Retinal pigment epithelial cell (primary cell): ENCODE measurements around the gene ESRP2.
A peak's percentile ranks its signal among the peaks of the same experiment; 100 is the strongest.

Experiments used
- DNase-seq: peaks from one replicate; pipeline ENCODE4 v3.0.0-alpha.2; 2010; ENCODE audit warnings: low read depth
- H3K4me3 ChIP-seq: 2 replicates; pipeline ENCODE4 v1.5.1; 2011; ENCODE audit warnings: mild to moderate bottlenecking, low read length, control low read depth, moderate library complexity
- CTCF ChIP-seq: conservative IDR thresholded peaks from 2 replicates; pipeline ENCODE4 v1.5.1; 2011; ENCODE audit warnings: low read depth, low read length, control low read depth, inconsistent platforms

ESRP2 gene

GRCh38 chr16:68244903-68245853 lies 9.3 kb upstream of the ESRP2 start, which contains the start of gene PLA2G15:
PLA2G15 (plus strand) TSS chr16:68245373; CDS start chr16:68245427, 54 bp downstream.
- peak; percentile 84 for DNase-seq
- no peak for TF ChIP-seq CTCF

GRCh38 chr16:68244481-68244902 lies 8.6 kb upstream of the ESRP2 start:
- no peak for DNase-seq
- no peak for TF ChIP-seq CTCF
- H3K4me3 ChIP-seq, result peak overlapping the region; percentile 97

More at GRCh38 chr16:68244903-68245853, 9.3 kb upstream of the ESRP2 start, which contains the start of gene PLA2G15:
- peak within 1 kb of the TSS; percentile 97 for H3K4me3 ChIP-seq

GRCh38 chr16:68242926-68243858 lies 7.3 kb upstream of the ESRP2 start:
- no peak for TF ChIP-seq CTCF
- no peak for DNase-seq
- H3K4me3 ChIP-seq, result no peak overlapping the region

GRCh38 chr16:68242085-68242484 lies 6.2 kb upstream of the ESRP2 start:
- no peak overlapping the region for H3K4me3 ChIP-seq
- TF ChIP-seq CTCF, result no peak
- no peak for DNase-seq

GRCh38 chr16:68238029-68238345 lies 2.1 kb upstream of the ESRP2 start:
- TF ChIP-seq CTCF, result no peak
- no peak for DNase-seq

GRCh38 chr16:68237243-68238028 lies 1.5 kb upstream of the ESRP2 start:
- no peak for TF ChIP-seq CTCF
- H3K4me3 ChIP-seq, result peak overlapping the region; percentile 49
- DNase-seq, result peak; percentile 96

More at GRCh38 chr16:68238029-68238345, 2.1 kb upstream of the ESRP2 start:
- peak overlapping the region; percentile 49 for H3K4me3 ChIP-seq
